GM20431 (cell line): ENCODE results near the gene CASZ1.

Experiments used
- in situ Hi-C: fragments of 300-500 bp; cut with MseI, MboI; formaldehyde crosslinking; loops from one replicate; pipeline ENCODE4 v1.15.0; 2020; ENCODE audit warnings: low sequenced_read_pairs; ENCODE audit not compliant: unreplicated experiment

CASZ1 gene

GRCh38 chr1:10777749-10778574 lies 18.5 kb downstream of the CASZ1 start:
- in situ Hi-C loops = no loop called here

DNA sequence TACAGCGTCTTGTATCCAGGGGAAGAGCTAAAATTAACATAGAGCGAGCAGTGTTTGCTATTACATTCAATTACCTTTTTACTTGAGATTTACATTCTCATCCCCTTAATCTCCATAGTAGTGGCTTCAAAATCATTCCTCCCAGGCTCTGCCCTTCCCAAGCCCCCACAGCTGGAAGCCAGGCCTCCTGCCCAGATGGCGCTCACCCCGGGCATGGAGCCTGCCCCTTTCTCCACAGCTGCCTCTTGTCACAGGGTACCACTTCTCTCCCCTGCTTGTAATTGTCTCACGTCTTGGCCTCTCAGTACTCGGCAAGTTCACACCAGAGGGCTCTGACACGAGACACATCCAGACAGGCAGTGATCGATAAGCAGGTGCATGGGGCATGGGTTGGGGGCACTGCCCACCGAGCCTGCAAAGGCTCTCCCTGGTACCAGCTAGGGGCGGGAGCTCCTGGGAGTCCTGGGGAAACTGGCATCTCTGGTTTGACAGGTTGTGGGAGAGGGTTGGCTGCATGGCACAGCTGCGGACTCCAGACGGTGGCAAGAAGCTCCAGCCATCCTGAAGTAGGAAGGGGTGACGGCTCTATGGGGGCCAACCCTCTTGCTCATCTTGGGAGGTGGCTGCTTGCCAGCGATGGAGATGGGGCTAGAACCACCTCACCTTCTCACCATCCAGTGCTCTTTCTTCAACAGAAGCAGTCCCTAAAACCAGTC lies 20.1 kb downstream of the CASZ1 start:
- in situ Hi-C loops = no loop called here

GRCh38 chr1:10775763-10776162 lies 20.7 kb downstream of the CASZ1 start:
- in situ Hi-C loops = no loop called here

GRCh38 chr1:10774615-10775310 lies 21.7 kb downstream of the CASZ1 start:
- in situ Hi-C loops = no loop called here

- in situ Hi-C loops = no loop called here
Observed at GRCh38 chr1:10773851-10774614, 22.4 kb downstream of the CASZ1 start.

DNA sequence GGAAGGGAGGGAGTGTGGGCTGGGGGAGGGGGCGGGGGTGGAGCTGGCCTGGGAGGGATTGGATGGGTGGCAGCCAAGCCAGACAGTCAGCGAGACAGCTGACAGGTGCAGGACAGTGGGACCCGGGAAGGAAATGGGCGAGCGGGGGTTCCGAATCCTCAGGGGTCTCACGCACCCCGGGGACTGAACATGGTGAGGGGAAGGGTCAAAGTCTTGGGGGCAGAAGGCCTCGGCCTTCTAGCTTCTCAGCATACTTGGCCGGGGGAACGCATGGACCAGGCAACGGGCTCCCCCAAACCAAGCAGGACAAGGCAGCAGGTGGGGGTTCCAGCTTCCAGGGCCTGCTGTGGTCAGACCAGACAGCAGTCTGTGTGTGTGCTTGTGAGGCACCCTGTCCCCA lies 23.1 kb downstream of the CASZ1 start:
- in situ Hi-C loops = no loop called here

DNA sequence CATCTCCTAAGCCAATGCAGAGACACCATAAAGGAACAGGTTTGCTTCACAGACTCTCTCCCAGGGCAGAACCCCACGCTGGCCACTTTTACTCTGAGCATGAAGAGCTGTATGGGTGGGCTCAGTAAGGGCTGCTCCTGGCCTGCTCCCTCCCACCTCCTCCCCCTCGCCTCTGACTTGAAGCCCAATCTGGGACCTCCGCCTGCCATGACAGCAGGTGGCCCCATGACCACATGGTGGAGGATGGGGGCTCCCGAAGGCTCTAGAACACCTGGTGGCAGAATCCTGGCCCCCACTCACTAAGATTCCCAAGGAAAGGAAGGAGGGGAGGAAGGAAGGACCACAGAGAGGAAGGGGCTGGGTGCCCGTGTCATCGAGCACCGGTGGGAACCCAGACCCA lies 23.7 kb downstream of the CASZ1 start:
- in situ Hi-C loops = no loop called here

GRCh38 chr1:10771789-10772188 lies 24.7 kb downstream of the CASZ1 start:
- in situ Hi-C loops = no loop called here

- in situ Hi-C loops = no loop called here
Observed at GRCh38 chr1:10768552-10768951, 27.9 kb downstream of the CASZ1 start.

DNA sequence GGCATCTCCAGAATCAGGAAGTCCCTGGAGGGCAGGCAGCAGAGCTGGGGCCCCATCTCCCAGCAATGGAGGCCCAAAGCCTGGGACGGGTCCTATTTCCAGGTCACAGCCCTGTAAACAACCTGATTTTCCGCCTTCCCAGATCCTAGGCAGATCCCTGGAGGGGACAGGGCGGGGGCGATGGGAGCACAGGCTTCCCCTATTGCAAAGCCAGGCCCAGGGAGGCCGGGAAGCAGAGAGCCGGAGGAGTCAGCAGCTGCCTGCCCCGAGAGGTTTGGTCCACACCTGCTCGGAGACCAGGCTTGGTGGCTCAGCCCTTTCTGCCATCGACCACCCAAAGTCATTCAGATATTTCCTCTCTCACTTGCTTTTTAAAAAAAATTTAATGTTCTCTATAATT lies 29.2 kb downstream of the CASZ1 start:
- in situ Hi-C loops = no loop called here

- in situ Hi-C loops = no loop called here
Observed at GRCh38 chr1:10765734-10766478, 30.5 kb downstream of the CASZ1 start.

GRCh38 chr1:10765304-10765703 lies 31.1 kb downstream of the CASZ1 start:
- in situ Hi-C loops = no loop called here

DNA sequence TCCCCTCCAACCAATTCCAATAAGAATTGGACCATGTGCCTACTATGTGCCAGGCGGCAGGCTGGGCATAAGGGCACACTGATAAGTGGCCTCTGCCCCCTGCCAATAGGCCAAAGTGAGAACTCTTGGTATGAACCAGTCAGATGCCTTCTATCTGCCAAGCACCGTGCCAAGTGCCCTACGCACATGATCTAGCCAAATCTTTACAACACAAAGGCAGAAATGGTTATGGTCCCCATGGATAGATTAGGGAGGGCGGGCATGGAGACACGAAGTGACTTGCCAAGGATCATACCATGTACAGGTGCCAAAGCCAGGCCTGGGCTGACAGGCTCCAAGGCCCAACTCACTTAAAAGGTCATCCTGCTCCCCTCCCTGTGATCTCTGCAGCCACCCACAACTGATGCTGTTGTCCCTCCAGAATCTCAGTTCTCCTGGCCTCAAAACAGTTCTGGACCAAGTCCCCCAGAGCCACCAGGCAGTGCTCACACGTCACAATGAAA lies 32.1 kb downstream of the CASZ1 start:
- in situ Hi-C loops = no loop called here

GRCh38 chr1:10762875-10763274 lies 33.6 kb downstream of the CASZ1 start:
- in situ Hi-C loops = no loop called here

GRCh38 chr1:10762153-10762523 lies 34.3 kb downstream of the CASZ1 start:
- in situ Hi-C loops = no loop called here

DNA sequence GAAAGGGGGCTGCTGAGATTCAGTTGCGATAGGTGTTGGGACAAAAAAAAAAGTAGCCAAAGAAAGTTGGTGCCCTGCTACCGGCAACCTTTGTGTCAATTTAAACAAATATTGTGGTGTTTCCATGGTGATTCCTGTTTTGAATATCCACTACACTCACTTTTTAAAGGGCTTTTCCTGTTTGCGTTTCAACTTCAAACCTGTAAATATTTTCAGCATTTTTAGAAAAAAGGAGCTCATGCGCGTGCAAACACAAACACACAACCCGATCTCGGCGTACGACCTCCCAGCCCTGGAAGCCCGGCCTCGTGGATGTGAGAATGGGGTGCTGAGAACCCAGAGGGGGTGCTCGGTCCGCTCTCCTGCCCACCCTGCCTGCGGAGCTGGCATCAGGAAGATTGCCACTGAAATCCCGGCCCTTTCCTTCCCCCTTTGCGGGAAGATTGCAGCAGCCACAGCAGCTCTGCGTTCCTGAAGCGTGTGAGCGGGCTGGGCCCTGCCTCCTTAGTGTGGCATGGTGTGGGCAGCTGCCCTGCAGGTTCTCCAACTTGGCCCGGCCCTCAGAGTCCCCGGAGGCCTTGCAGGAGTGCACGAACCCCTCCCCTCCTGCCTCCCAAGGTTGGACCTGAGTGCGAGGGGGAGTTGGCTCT lies 34.8 kb downstream of the CASZ1 start:
- in situ Hi-C loops = no loop called here

DNA sequence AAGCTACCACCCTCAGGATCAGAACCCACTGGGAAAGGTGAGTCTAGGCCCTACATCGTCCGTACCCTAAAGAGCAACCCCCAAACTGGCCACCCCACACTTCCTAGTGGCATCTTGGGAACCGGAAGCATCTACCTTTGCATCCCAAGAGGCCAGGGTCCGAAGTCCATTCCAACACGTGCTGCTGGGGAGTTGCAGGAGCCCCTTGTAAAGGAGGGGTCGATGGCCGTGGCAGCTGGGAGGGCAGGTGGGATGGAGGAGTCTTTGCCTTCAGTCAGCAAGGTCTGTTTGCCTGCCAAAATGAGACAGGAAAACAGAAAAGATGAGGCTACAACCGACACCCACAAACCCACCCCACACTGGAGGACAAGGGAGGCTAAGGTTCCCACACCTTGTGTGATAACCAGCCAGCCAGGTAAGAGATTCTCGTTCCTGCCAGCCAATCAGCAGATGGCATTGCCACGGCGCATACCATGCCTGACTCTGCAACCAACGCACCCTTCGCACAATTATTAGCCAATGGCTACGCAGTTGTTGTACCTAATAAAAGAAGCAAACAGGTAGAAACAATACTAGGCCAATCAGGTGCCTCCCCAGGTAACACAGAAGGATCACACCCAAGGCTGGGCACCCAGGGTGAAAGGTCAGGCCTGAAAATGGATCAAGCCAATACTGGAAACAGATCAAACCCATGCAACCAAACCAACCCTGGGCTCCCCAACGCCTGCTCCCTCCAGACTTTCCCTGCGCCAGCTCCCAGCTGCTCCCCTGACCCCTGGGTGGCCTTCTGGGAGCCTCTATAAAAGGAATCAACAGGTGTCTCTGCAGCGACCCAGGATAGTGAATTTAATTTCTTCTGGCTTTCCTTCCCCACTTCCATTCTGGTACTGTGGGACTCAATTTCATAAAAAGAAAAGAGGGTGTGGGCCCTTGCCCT lies 35.6 kb downstream of the CASZ1 start:
- in situ Hi-C loops = no loop called here
